Muscle layer of duodenum (tissue), 2 donors: ENCODE measurements around the gene PPM1H.

Experiments used
- H3K27ac ChIP-seq: one replicate; pipeline ENCODE4 v1.7.0; 2013; ENCODE audit warnings: mild to moderate bottlenecking, low read length
- H3K27me3 ChIP-seq: one replicate; pipeline ENCODE4 v1.7.0; 2013; ENCODE audit warnings: low read depth, mild to moderate bottlenecking, control low read depth, low read length
- H3K36me3 ChIP-seq, 2 donors: one replicate each; pipeline ENCODE4 v1.7.0; 2013; ENCODE audit warnings: low read length in 2 of 2, control low read depth in 1 of 2, mild to moderate bottlenecking in 1 of 2; ENCODE audit not compliant: insufficient read depth in 2 of 2, control insufficient read depth in 1 of 2
- H3K4me1 ChIP-seq, 2 donors: one replicate each; pipeline ENCODE4 v1.7.0; 2013; ENCODE audit warnings: low read length in 2 of 2, mild to moderate bottlenecking in 2 of 2, control low read depth in 1 of 2, moderate library complexity in 1 of 2; ENCODE audit not compliant: insufficient read depth in 2 of 2, control insufficient read depth in 1 of 2
- H3K4me3 ChIP-seq, 2 donors: one replicate each; pipeline ENCODE4 v1.7.0; 2013; ENCODE audit warnings: low read length in 2 of 2, low read depth in 1 of 2, mild to moderate bottlenecking in 1 of 2
- H3K9me3 ChIP-seq, 2 donors: one replicate each; pipeline ENCODE4 v1.7.0; 2013; ENCODE audit warnings: low read length in 2 of 2, control low read depth in 1 of 2, mild to moderate bottlenecking in 1 of 2; ENCODE audit not compliant: control insufficient read depth in 1 of 2
- donor health status: healthy.

Gene PPM1H

GRCh38 chr12:62803756-62804155, 131.2 kb downstream of the PPM1H start:
- Histone ChIP-seq H3K27ac (no peak overlapping the region), H3K36me3 (no peaks in the 10 kb centered on the region), H3K4me3 (no peak overlapping the region), H3K9me3 (no peaks in the 10 kb centered on the region), H3K27me3 (no peaks in the 10 kb centered on the region), H3K4me1 (no peaks in the 10 kb centered on the region)

GRCh38 chr12:62802984-62803383, 132.0 kb downstream of the PPM1H start:
- Histone ChIP-seq H3K4me3 (no peak overlapping the region), H3K4me1 (no peaks in the 10 kb centered on the region), H3K9me3 (no peaks in the 10 kb centered on the region), H3K36me3 (no peaks in the 10 kb centered on the region), H3K27ac (no peak overlapping the region), H3K27me3 (no peaks in the 10 kb centered on the region)

- no peak overlapping the region for H3K27ac ChIP-seq
These were observed 132.6 kb downstream of the PPM1H start for GRCh38 chr12:62802321-62802720.

GRCh38 chr12:62801796-62802195, 133.2 kb downstream of the PPM1H start:
- Histone ChIP-seq H3K4me3 (no peak overlapping the region), H3K27ac (no peak overlapping the region), H3K4me1 (no peaks in the 10 kb centered on the region), H3K36me3 (no peaks in the 10 kb centered on the region), H3K9me3 (no peaks in the 10 kb centered on the region), H3K27me3 (no peaks in the 10 kb centered on the region)

More at GRCh38 chr12:62802321-62802720, 132.6 kb downstream of the PPM1H start:
- no peak overlapping the region for H3K4me3 ChIP-seq
- H3K4me1 ChIP-seq = no peaks in the 10 kb centered on the region
- H3K27me3 ChIP-seq = no peaks in the 10 kb centered on the region
- no peaks in the 10 kb centered on the region for H3K9me3 ChIP-seq
- no peaks in the 10 kb centered on the region for H3K36me3 ChIP-seq

DNA sequence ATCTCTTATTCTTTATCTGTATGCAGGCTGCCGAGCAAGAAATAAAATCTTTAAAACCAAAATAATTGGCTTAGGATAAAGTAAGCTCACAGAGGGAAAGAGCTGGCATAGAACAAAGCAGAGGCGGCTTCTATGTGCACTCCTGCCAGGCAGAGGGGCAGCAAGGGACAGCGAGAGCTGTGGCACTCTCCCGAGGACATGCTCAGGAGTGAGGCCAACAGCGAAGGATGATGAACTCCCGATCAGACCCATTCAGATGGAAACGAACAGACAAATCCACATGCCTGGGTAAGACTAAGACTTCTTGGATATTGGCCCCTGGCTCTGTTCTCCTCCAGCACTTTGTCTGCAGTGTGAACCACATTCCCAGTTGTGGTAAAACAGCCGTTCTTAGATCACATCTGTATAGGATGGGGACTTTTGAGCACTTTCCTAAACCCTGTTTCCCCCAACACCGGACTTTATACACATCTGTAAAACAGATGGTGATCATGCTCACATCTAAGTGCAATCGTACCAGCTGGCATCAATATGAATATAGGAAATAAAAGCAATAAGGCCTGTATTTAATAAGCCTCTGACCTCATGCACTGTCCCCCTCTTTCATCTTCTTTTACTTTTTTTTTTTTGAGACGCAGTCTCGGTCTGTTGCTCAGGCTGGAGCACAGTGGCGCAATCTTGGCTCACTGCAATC, 134.1 kb downstream of the PPM1H start:
- Histone ChIP-seq H3K36me3 (no peaks in the 10 kb centered on the region), H3K9me3 (no peaks in the 10 kb centered on the region), H3K27me3 (no peaks in the 10 kb centered on the region), H3K27ac (no peak overlapping the region), H3K4me1 (no peaks in the 10 kb centered on the region), H3K4me3 (no peak overlapping the region)

GRCh38 chr12:62799766-62800406, 135.1 kb downstream of the PPM1H start:
- no peak overlapping the region for H3K4me3 ChIP-seq
- no peaks in the 10 kb centered on the region for H3K27me3 ChIP-seq
- H3K27ac ChIP-seq = no peak overlapping the region
- H3K36me3 ChIP-seq = no peaks in the 10 kb centered on the region
- no peaks in the 10 kb centered on the region for H3K4me1 ChIP-seq
- no peaks in the 10 kb centered on the region for H3K9me3 ChIP-seq

GRCh38 chr12:62799126-62799736, 135.7 kb downstream of the PPM1H start:
- Histone ChIP-seq H3K27me3 (no peaks in the 10 kb centered on the region), H3K36me3 (no peaks in the 10 kb centered on the region), H3K9me3 (no peaks in the 10 kb centered on the region), H3K27ac (no peak overlapping the region), H3K4me1 (no peaks in the 10 kb centered on the region), H3K4me3 (no peak overlapping the region)

- H3K4me1 ChIP-seq = no peaks in the 10 kb centered on the region
- no peaks in the 10 kb centered on the region for H3K36me3 ChIP-seq
- H3K9me3 ChIP-seq = no peaks in the 10 kb centered on the region
- H3K27ac ChIP-seq = no peak overlapping the region
- H3K4me3 ChIP-seq = no peak overlapping the region
- no peaks in the 10 kb centered on the region for H3K27me3 ChIP-seq
These were observed 140.7 kb downstream of the PPM1H start for GRCh38 chr12:62794218-62794583.

DNA sequence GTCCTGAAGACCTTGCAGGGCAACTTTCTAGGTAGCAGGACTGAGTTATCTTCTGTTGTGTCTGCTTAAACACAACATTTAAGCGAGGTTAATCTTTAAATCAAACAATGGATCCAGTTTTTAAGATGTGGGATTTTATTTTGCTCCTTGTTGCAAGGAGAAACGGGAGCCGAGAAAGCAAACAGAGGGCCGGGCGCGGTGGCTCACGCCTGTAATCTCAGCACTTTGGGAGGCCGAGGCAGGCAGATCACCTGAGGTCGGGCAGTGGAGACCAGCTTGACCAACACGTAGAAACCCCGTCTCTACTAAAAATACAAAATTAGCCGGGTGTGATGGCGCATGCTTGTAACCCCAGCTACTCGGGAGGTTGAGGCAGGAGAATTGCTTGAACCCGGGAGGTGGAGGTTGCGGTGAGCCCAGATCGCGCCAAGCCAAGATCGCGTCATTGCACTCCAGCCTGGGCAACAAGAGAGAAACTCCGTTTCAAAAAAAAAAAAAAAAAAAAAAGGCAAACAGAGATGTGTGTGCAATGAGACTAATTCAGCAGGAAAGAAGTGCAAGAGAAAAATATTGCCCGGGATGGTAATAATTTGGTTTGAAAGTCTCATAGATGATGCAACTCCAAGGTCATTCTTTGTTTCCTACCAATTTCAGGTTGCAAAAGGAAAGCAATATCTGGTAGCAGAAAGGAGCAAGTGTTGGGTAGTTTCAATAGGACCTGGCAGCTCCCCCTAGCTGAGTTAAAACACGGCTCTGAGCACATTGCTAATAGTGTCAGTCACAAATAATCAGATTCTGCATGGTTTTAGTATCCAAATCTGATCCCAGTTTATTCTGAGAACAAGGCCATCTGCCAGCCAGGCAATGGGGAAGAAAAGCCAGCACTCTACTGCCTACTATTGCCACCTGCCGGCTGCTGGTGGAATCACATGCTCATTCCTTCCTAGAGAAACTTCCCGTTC, 141.4 kb downstream of the PPM1H start:
- Histone ChIP-seq H3K4me3 (no peak overlapping the region), H3K9me3 (no peaks in the 10 kb centered on the region), H3K27ac (no peak overlapping the region), H3K36me3 (no peaks in the 10 kb centered on the region), H3K4me1 (no peaks in the 10 kb centered on the region), H3K27me3 (no peaks in the 10 kb centered on the region)

GRCh38 chr12:62792236-62792870, 142.6 kb downstream of the PPM1H start:
- no peaks in the 10 kb centered on the region for H3K9me3 ChIP-seq
- no peaks in the 10 kb centered on the region for H3K4me1 ChIP-seq
- H3K36me3 ChIP-seq = no peaks in the 10 kb centered on the region
- no peak overlapping the region for H3K4me3 ChIP-seq
- no peak overlapping the region for H3K27ac ChIP-seq
- no peaks in the 10 kb centered on the region for H3K27me3 ChIP-seq

DNA sequence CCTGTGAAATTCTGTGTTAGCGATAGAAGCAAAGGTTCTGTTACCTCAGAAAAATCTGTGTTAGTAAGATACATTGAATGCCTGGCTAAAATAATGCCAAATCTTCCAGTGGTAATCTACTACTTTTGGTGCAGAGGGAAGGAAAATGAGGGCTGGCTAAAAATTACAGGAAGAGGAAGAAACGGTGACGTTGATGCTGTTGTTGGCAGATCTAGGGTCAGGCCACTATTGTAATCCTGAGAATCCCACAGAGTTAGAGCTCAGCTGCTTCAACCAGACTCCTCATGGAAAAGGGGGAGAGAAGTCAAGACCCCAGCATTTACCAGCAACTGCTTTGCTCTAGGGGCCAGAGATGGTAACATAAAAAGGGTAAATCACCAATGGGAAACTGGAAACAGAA, 145.1 kb downstream of the PPM1H start:
- no peaks in the 10 kb centered on the region for H3K4me1 ChIP-seq
- H3K27ac ChIP-seq = no peak overlapping the region
- no peaks in the 10 kb centered on the region for H3K27me3 ChIP-seq
- H3K36me3 ChIP-seq = no peaks in the 10 kb centered on the region
- H3K4me3 ChIP-seq = no peak overlapping the region
- H3K9me3 ChIP-seq = no peaks in the 10 kb centered on the region
